HG03175 (cell line): ENCODE data around the gene RNGTT.

ENCODE experiments used
- ATAC-seq: cut with Tn5 transposase; IDR thresholded peaks from one replicate; pipeline ENCODE4 v1.9.1; 2021; ENCODE audit warnings: mild to moderate bottlenecking, moderate library complexity; ENCODE audit not compliant: unreplicated experiment

The RNGTT gene

DNA sequence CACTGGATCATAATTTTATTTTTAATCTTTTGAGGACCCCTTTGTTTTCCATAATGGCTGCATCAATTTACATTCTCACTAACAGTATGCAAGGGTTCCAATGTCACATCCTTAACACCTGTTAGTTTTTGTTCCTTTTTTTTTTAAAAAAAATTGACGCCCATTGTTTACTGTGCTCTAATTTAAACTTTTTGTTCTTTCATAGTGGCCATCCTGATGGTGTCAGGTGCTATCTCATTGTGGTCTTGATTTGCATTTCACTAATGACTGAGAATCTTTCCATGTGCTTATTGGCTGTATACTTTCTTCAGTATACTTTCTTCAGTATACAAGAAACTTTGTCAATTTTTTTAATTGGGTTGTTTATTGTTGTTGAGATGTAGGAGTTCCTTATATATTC, 347.0 kb downstream of the RNGTT start:
- ATAC-seq = no peak

DNA sequence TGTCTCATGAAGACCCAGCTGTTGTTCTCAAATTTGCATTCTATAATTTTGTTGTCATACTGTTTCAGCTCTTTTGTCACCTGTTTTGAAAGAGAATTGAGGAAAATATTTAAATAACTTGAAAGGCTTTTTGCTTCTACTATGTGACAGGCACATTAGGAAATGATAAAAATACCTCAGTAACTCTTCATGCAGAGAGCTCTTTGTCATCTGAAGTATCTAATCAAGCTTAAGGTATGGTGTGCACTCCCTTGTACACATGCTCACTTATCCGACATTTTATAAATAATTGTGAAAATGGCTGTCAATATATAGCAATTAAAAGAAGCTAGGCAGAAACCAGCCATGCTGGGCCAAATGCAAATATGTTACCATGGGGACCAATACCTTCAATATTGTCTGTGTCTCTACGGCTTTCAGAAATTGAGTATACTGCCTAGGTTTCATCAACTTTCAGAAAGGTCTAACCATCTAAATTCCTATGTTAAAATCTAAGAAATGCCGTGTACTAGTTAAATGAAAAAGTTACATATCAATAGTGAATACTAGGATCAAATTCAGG, 349.0 kb downstream of the RNGTT start:
- ATAC-seq = no peak

GRCh38 chr6:88612631-88613030, 350.8 kb downstream of the RNGTT start:
- no peak for ATAC-seq

DNA sequence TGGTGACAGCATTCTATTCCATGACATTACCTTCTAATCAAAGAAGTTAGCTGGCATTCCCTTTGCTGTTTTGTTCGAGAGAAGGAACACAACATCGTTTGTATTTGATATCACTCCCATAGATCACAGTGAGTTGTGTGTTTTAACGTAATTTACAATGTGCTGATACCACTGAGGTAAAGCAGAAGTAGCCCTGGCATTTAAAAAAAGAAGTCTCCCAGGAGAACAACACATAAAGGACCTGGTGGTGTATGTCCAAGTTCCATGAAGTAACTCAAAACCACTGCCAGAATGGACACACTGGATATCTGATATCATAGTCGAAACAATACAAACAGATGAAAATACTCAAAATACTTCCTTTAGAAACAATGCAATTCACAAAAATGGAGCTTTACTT, 351.7 kb downstream of the RNGTT start:
- ATAC-seq = no peak

GRCh38 chr6:88609983-88610382, 353.4 kb downstream of the RNGTT start:
- no peak for ATAC-seq

- ATAC-seq = no peak
Measured at GRCh38 chr6:88605271-88605670, 358.1 kb downstream of the RNGTT start.

- ATAC-seq = no peak
Measured at GRCh38 chr6:88599571-88599970, 363.8 kb downstream of the RNGTT start.

- ATAC-seq = no peak
Measured at GRCh38 chr6:88596801-88597200, 366.6 kb downstream of the RNGTT start.

- ATAC-seq = no peak
Measured at GRCh38 chr6:88588938-88589337, 374.5 kb downstream of the RNGTT start.

- ATAC-seq = no peak
Measured at GRCh38 chr6:88587150-88587520, 376.3 kb downstream of the RNGTT start.

DNA sequence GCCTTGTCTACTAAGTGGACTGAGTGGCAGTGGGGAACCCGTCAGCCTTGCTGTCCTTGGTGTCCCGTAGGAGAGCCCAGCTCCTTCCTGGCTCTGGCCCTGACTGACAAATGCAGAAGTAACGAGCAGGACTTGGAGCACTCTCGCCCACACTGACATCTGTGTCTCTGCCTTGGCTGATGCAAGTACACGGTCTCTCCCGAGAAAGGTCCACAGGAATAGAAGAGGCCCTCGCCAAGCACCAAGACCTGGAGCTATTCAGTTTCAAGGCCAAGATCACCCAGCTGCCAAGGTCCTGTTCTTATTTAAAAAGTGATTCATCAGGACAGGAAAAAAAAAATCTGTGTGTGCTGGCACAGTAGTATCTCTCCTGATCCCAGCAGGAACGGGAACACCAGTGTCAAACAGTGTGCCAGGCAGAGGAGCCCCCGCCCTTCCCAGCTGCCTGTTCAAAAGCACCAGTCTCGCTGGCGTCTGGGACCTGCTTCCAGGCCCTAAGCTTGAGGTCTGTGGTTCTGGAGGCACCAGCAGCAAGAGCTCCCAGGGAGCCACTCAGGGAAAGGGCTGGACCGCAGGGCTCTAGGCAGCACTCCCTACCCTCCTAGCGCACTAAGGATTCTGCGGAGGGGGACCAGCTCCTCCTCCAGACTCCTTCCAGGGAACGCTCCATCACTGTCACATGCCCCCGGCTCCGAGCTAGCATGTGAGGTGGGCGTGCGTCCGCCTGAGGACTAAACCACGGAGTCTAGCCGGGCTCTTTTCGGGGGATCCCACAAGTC, 376.9 kb downstream of the RNGTT start:
- no peak for ATAC-seq

GRCh38 chr6:88585276-88585692, 378.1 kb downstream of the RNGTT start:
- ATAC-seq = no peak

GRCh38 chr6:88584581-88585275, 378.7 kb downstream of the RNGTT start:
- ATAC-seq = no peak

- ATAC-seq = no peak
Measured at GRCh38 chr6:88577461-88577860, 386.0 kb downstream of the RNGTT start.

- no peak for ATAC-seq
Measured at GRCh38 chr6:88575536-88575935, 387.9 kb downstream of the RNGTT start.

- ATAC-seq = no peak
Measured at GRCh38 chr6:88574651-88575050, 388.8 kb downstream of the RNGTT start.

- ATAC-seq = no peak
Measured at GRCh38 chr6:88574031-88574430, 389.4 kb downstream of the RNGTT start.

- no peak for ATAC-seq
Measured at GRCh38 chr6:88573561-88573960, 389.9 kb downstream of the RNGTT start.

GRCh38 chr6:88572449-88573139, 390.8 kb downstream of the RNGTT start:
- no peak for ATAC-seq

DNA sequence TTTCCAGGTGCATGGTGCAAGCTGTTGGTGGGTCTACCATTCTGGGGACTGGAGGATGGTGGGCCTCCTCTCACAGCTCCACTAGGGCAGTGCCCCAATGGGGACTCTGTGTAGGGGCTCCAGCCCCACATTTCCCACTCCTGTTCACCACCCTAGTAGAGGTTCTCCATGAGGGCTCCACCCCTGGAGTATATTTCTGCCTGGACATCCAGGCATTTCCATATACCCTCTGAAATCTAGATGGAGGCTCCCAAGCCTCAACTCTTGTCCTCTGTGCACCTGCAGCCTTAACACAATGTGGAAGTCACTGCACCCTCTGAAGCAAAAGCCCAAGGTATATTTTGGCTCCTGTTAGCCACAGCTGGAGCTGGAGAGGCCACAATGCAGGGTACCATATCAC, 393.5 kb downstream of the RNGTT start:
- ATAC-seq = no peak

DNA sequence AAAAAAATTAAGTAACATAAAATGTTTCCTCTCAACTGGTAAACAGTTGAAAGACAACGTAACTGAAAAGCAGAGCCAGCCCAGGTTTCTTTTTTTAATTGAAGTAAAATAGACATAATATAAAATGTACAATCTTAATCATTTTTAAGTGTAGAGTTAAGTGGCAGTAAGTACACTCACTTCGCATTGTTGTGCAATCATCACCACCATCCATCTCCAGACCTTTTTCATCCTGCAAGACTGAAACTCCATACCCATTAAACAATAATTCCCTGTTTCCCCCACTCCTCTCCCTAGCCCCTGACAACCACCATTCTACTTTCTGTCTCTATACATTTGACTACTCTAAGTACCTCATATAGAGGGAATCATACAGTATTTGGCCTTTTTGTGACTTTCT, 395.7 kb downstream of the RNGTT start:
- no peak for ATAC-seq
